Neural cell (in vitro differentiated cells): ENCODE measurements around the gene AMER1. TPM values are rescaled to one million over a fixed set of nuclear protein-coding genes. Genes with fewer than 3 reads are reported as not detected.

Experiments used
- H2AFZ ChIP-seq: fragments of 200-600, 300-800 bp; sonication (generic), shearing (Covaris generic); 2 replicates; pipeline ENCODE4 v1.6.0; 2014; ENCODE audit warnings: low read depth, mild to moderate bottlenecking, antibody characterized with exemption, low read length, moderate library complexity
- H3F3A ChIP-seq: fragments of 200-600 bp; shearing (Covaris generic); 2 replicates; pipeline ENCODE4 v1.6.1; 2016; ENCODE audit warnings: mild to moderate bottlenecking, moderate library complexity, mixed read lengths, antibody characterized with exemption, low read length; ENCODE audit not compliant: insufficient read depth, poor library complexity, severe bottlenecking
- H3K27ac ChIP-seq: fragments of 200-600, 300-800 bp; sonication (generic), shearing (Covaris generic); 2 replicates; pipeline ENCODE4 v1.5.1; 2014; ENCODE audit warnings: mild to moderate bottlenecking, low read length, moderate library complexity
- H3K27me3 ChIP-seq: fragments of 300-800, 200-600 bp; sonication (generic), shearing (Covaris generic); 2 replicates; pipeline ENCODE4 v1.6.0; 2014; ENCODE audit warnings: mild to moderate bottlenecking, low read depth, low read length, moderate library complexity; ENCODE audit not compliant: insufficient read depth
- H3K36me3 ChIP-seq: fragments of 300-800, 200-600 bp; sonication (generic), shearing (Covaris generic); 2 replicates; pipeline ENCODE4 v1.5.1; 2014; ENCODE audit warnings: mild to moderate bottlenecking, antibody characterized with exemption, low read length, moderate library complexity; ENCODE audit not compliant: insufficient read depth
- H3K4me2 ChIP-seq: fragments of 300-800, 200-600 bp; sonication (generic), shearing (Covaris generic); 2 replicates; pipeline ENCODE4 v1.6.0; 2014; ENCODE audit warnings: mild to moderate bottlenecking, low read length
- H3K4me3 ChIP-seq: fragments of 300-800, 200-600 bp; sonication (generic), shearing (Covaris generic); 2 replicates; pipeline ENCODE4 v1.5.1; 2014; ENCODE audit warnings: mild to moderate bottlenecking, low read length, moderate library complexity
- H3K79me2 ChIP-seq: fragments of 200-600 bp; shearing (Covaris generic); replicated peaks from 2 replicates; pipeline ENCODE4 v1.6.0; 2014; ENCODE audit warnings: mild to moderate bottlenecking, low read length, moderate library complexity; ENCODE audit not compliant: insufficient read depth
- H3K9ac ChIP-seq: fragments of 300-800, 200-600 bp; sonication (generic), shearing (Covaris generic); 2 replicates; pipeline ENCODE4 v1.6.1; 2016; ENCODE audit warnings: mild to moderate bottlenecking, low read length, mixed read lengths
- H3K9me2 ChIP-seq: fragments of 200-600 bp; shearing (Covaris generic); 2 replicates; pipeline ENCODE4 v1.6.1; 2016; ENCODE audit warnings: mild to moderate bottlenecking, low read length, mixed read lengths; ENCODE audit not compliant: insufficient read depth
- H3K9me3 ChIP-seq: fragments of 200-600, 300-800 bp; sonication (generic), shearing (Covaris generic); 2 replicates; pipeline ENCODE4 v1.6.1; 2016; ENCODE audit warnings: mild to moderate bottlenecking, mixed run types, low read length, moderate library complexity, mixed read lengths
- H4K20me1 ChIP-seq: fragments of 200-600 bp; shearing (Covaris generic); 2 replicates; pipeline ENCODE4 v1.6.1; 2016; ENCODE audit warnings: mild to moderate bottlenecking, mixed run types; ENCODE audit not compliant: insufficient read depth
- EP300 ChIP-seq: fragments of 450-650 bp; conservative IDR thresholded peaks from 2 replicates; pipeline ENCODE4 v1.6.1; 2014; ENCODE audit warnings: antibody characterized with exemption, mild to moderate bottlenecking, moderate library complexity; ENCODE audit not compliant: poor library complexity, severe bottlenecking
- EZH2 ChIP-seq: fragments of 200-600, 300-800 bp; shearing (Covaris generic), sonication (generic); IDR thresholded peaks from 2 replicates; pipeline ENCODE4 v1.6.1; 2014; ENCODE audit warnings: antibody characterized with exemption, low read length, borderline replicate concordance, mild to moderate bottlenecking; ENCODE audit not compliant: insufficient read depth, poor library complexity, severe bottlenecking
- MXI1 ChIP-seq: fragments of 450-650 bp; conservative IDR thresholded peaks from 2 replicates; pipeline ENCODE4 v1.6.1; 2014; ENCODE audit warnings: antibody characterized with exemption, mild to moderate bottlenecking; ENCODE audit not compliant: poor library complexity, severe bottlenecking
- POLR2AphosphoS5 ChIP-seq: IDR thresholded peaks from 2 replicates; pipeline ENCODE4 v1.6.1; 2012
- RAD21 ChIP-seq: fragments of 450-650 bp; conservative IDR thresholded peaks from 2 replicates; pipeline ENCODE4 v1.6.1; 2014; ENCODE audit warnings: antibody characterized with exemption, mild to moderate bottlenecking, moderate library complexity
- REST ChIP-seq: IDR thresholded peaks from 2 replicates; pipeline ENCODE4 v1.6.1; 2012; ENCODE audit warnings: borderline replicate concordance
- SMC3 ChIP-seq: fragments of 450-650 bp; conservative IDR thresholded peaks from 2 replicates; pipeline ENCODE4 v1.6.1; 2014; ENCODE audit warnings: antibody characterized with exemption, mild to moderate bottlenecking, moderate library complexity; ENCODE audit not compliant: poor library complexity
- TAF1 ChIP-seq: IDR thresholded peaks from 2 replicates; pipeline ENCODE4 v1.6.1; 2012; ENCODE audit warnings: low read depth
- polyA plus RNA-seq: library from polyadenylated mRNA; depleted of rRNA; stranded (reverse); fragments of >200 nt; gene quantifications from 2 replicates; pipeline ENCODE4 v1.2.3, GENCODE V29; 2014
- TF ChIP-seq, protein P1 (sequence below): fragments of 450-650 bp; IDR thresholded peaks from 2 replicates; pipeline ENCODE4 v1.5.1; 2014; ENCODE audit warnings: antibody characterized with exemption, mild to moderate bottlenecking, moderate library complexity; ENCODE audit not compliant: poor library complexity, severe bottlenecking

AMER1 gene
- polyA plus RNA-seq, 1 donor from 2014 or later = 3.1 TPM

DNA sequence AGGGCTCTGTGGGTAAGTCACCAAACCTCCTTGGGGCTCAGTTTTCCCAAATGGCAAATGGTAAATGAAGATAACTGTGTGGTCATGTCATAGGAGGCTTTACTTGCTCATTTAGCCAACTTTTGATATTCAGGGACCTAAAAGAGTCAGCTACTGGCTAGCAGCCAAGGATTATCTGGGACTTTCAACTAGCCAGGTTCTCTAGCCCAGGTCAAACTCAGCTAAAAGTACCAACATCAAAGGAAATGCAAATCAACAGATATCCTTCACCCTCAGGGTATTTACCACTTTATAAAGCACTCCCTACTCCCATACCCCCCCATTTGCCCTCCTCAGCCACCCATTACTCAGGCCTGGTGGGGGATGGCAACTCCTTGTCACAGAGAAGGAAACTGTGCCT, 7.5 kb downstream of the AMER1 start:
- Histone ChIP-seq H3K9me2 (no peaks in the 10 kb centered on the region), H3K36me3 (no peaks in the 10 kb centered on the region), H3K9ac (no peak overlapping the region), H3K4me3 (no peak overlapping the region), H3F3A (no peaks in the 10 kb centered on the region), H3K79me2 (no peaks in the 10 kb centered on the region), H4K20me1 (no peaks in the 10 kb centered on the region), H3K9me3 (no peaks in the 10 kb centered on the region), H2AFZ (no peak overlapping the region), H3K27ac (no peak overlapping the region), H3K27me3 (no peaks in the 10 kb centered on the region), H3K4me2 (no peak overlapping the region)
- TF ChIP-seq EP300 (no peak), EZH2 (no peak), SMC3 (no peak), POLR2AphosphoS5 (no peak), REST (no peak), MXI1 (no peak), RAD21 (no peak), TAF1 (no peak)
- TF ChIP-seq, protein P1, sequence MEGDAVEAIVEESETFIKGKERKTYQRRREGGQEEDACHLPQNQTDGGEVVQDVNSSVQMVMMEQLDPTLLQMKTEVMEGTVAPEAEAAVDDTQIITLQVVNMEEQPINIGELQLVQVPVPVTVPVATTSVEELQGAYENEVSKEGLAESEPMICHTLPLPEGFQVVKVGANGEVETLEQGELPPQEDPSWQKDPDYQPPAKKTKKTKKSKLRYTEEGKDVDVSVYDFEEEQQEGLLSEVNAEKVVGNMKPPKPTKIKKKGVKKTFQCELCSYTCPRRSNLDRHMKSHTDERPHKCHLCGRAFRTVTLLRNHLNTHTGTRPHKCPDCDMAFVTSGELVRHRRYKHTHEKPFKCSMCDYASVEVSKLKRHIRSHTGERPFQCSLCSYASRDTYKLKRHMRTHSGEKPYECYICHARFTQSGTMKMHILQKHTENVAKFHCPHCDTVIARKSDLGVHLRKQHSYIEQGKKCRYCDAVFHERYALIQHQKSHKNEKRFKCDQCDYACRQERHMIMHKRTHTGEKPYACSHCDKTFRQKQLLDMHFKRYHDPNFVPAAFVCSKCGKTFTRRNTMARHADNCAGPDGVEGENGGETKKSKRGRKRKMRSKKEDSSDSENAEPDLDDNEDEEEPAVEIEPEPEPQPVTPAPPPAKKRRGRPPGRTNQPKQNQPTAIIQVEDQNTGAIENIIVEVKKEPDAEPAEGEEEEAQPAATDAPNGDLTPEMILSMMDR = no peak

DNA sequence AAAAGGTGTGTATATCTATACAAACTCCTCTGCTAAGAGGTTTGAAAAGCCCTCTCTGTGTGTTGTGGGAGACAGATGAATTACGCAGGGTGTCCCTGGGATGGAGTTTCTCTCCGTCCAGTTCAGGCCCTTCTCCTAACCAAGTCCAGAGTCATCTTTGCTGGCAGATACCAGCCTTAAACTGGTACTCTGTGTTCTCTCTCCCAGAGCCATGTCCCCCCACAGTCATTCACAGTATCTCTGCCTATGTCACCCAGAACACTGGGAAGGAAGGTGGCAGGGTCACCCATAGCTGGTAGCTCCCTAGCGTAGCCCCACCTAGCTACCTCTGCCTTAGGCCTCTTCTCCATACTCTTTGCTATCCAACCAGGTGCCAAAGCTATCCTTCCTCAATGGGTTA, 8.9 kb downstream of the AMER1 start:
- Histone ChIP-seq H3K27me3 (no peaks in the 10 kb centered on the region), H3K27ac (no peak overlapping the region), H3K9me2 (no peaks in the 10 kb centered on the region), H3K79me2 (no peaks in the 10 kb centered on the region), H3F3A (no peaks in the 10 kb centered on the region), H3K9me3 (no peaks in the 10 kb centered on the region), H3K4me3 (no peak overlapping the region), H3K9ac (no peak overlapping the region), H2AFZ (no peak overlapping the region), H3K4me2 (no peak overlapping the region), H3K36me3 (no peaks in the 10 kb centered on the region), H4K20me1 (no peaks in the 10 kb centered on the region)
- TF ChIP-seq RAD21 (no peak), POLR2AphosphoS5 (no peak), SMC3 (no peak), TAF1 (no peak), EZH2 (no peak), EP300 (no peak), REST (no peak), MXI1 (no peak)
- TF ChIP-seq, protein P1 = no peak
